HepG2 (cell line): ENCODE measurements around the gene GRM4. TPM values are rescaled to one million over a fixed set of nuclear protein-coding genes. Genes with fewer than 3 reads are reported as not detected.

Experiments
- DPF2 ChIP-seq: sonication (generic); formaldehyde crosslinking; IDR thresholded peaks from 2 replicates; pipeline ENCODE4 v1.4.0; 2020; ENCODE audit warnings: mild to moderate bottlenecking, low read depth, missing genetic modification reagents, borderline replicate concordance
- ELF4 ChIP-seq: sonication (generic); formaldehyde crosslinking; IDR thresholded peaks from 2 replicates; pipeline ENCODE4 v1.5.0; 2020; ENCODE audit warnings: missing genetic modification reagents, mild to moderate bottlenecking, moderate library complexity, borderline replicate concordance
- FOSL2 ChIP-seq: sonication (generic); formaldehyde crosslinking; IDR thresholded peaks from 2 replicates; pipeline ENCODE4 v1.4.0; 2020; ENCODE audit warnings: missing genetic modification reagents
- HNRNPK ChIP-seq: fragments of 200-400 bp; formaldehyde crosslinking; IDR thresholded peaks from 2 replicates; pipeline ENCODE4 v1.6.1; 2018; ENCODE audit warnings: low read length, low read depth, moderate library complexity, mild to moderate bottlenecking; ENCODE audit not compliant: poor library complexity, severe bottlenecking
- KAT7 ChIP-seq: IDR thresholded peaks from 2 replicates; pipeline ENCODE4 v1.6.1; 2018; ENCODE audit warnings: borderline replicate concordance, missing compliant biosample characterization
- NFE2 ChIP-seq: sonication (generic); formaldehyde crosslinking; IDR thresholded peaks from 2 replicates; pipeline ENCODE4 v1.4.0; 2020; ENCODE audit warnings: missing genetic modification reagents
- SP5 ChIP-seq: IDR thresholded peaks from 2 replicates; pipeline ENCODE4 v1.6.1; 2016; ENCODE audit warnings: low read depth, borderline replicate concordance
- TCF12 ChIP-seq, 2 experiments: fragments of 450-650 bp in 1 of 2; sonication (generic) in 1 of 2; formaldehyde crosslinking in 1 of 2; IDR thresholded peaks; 2 replicates each; pipeline versions ENCODE4 v1.6.1 to v1.8.0; 2017 to 2022; ENCODE audit warnings: antibody characterized with exemption in 1 of 2, mild to moderate bottlenecking in 1 of 2, missing genetic modification reagents in 1 of 2, moderate library complexity in 1 of 2
- ZBTB38 ChIP-seq: sonication (generic); formaldehyde crosslinking; IDR thresholded peaks from 2 replicates; pipeline ENCODE4 v1.5.1; 2020; ENCODE audit warnings: mild to moderate bottlenecking, missing genetic modification reagents
- ZFP82 ChIP-seq: sonication (generic); formaldehyde crosslinking; IDR thresholded peaks from 2 replicates; pipeline ENCODE4 v1.5.1; 2020; ENCODE audit warnings: mild to moderate bottlenecking, missing genetic modification reagents, borderline replicate concordance
- ZNF256 ChIP-seq: sonication (generic); formaldehyde crosslinking; conservative IDR thresholded peaks from 2 replicates; pipeline ENCODE4 v1.4.0; 2020; ENCODE audit warnings: missing genetic modification reagents
- ZNF383 ChIP-seq: sonication (generic); formaldehyde crosslinking; IDR thresholded peaks from 2 replicates; pipeline ENCODE4 v1.4.0; 2020; ENCODE audit warnings: missing genetic modification reagents, mild to moderate bottlenecking, borderline replicate concordance
- ZNF44 ChIP-seq: sonication (generic); formaldehyde crosslinking; IDR thresholded peaks from 2 replicates; pipeline ENCODE4 v1.5.1; 2020; ENCODE audit warnings: mild to moderate bottlenecking, missing genetic modification reagents
- ZNF451 ChIP-seq: sonication (generic); formaldehyde crosslinking; IDR thresholded peaks from 2 replicates; pipeline ENCODE4 v1.5.0; 2020; ENCODE audit warnings: mild to moderate bottlenecking, missing genetic modification reagents
- ZNF468 ChIP-seq: sonication (generic); formaldehyde crosslinking; IDR thresholded peaks from 2 replicates; pipeline ENCODE4 v1.8.0; 2022; ENCODE audit warnings: mild to moderate bottlenecking, moderate library complexity, missing genetic modification reagents
- ZNF550 ChIP-seq: sonication (generic); formaldehyde crosslinking; IDR thresholded peaks from 2 replicates; pipeline ENCODE4 v1.4.0; 2020; ENCODE audit warnings: mild to moderate bottlenecking, missing genetic modification reagents, borderline replicate concordance
- ZNF605 ChIP-seq: sonication (generic); formaldehyde crosslinking; IDR thresholded peaks from 2 replicates; pipeline ENCODE4 v1.8.0; 2022; ENCODE audit warnings: mild to moderate bottlenecking, missing genetic modification reagents
- ZNF841 ChIP-seq: sonication (generic); formaldehyde crosslinking; IDR thresholded peaks from 2 replicates; pipeline ENCODE4 v1.8.1; 2023; ENCODE audit warnings: missing genetic modification reagents, borderline replicate concordance
- ZSCAN30 ChIP-seq: sonication (generic); formaldehyde crosslinking; IDR thresholded peaks from 2 replicates; pipeline ENCODE4 v1.5.0; 2020; ENCODE audit warnings: mild to moderate bottlenecking, missing genetic modification reagents
- polyA plus RNA-seq, 8 experiments: library from polyadenylated mRNA; depleted of rRNA in 3 of 8; stranded (reverse) in 7 of 8; unstranded in 1 of 8; fragments of >200 nt; fragmentation: Illumina TruSeq in 4 of 8; extraction: Trizol in 4 of 8; gene quantifications; 2 replicates each; pipeline versions ENCODE4 v1.2.1 to v1.2.3, GENCODE V29; 2011 to 2016; ENCODE audit warnings: low read depth in 4 of 8, missing spikeins in 1 of 8, mixed read lengths in 1 of 8; ENCODE audit not compliant: insufficient read depth in 1 of 8
- total RNA-seq, 5 experiments: library from RNA; depleted of rRNA; stranded (reverse); fragments of >200 nt; fragmentation: Illumina TruSeq; extraction: Trizol; gene quantifications; 2 replicates each; pipeline ENCODE4 v1.2.3, GENCODE V29; 2016; ENCODE audit warnings: low read depth in 1 of 5
- TF ChIP-seq, protein P1 (sequence below): sonication (generic); formaldehyde crosslinking; conservative IDR thresholded peaks from 2 replicates; pipeline ENCODE4 v1.8.1; 2023; ENCODE audit warnings: missing genetic modification reagents
- TF ChIP-seq, protein P2 (sequence below): sonication (generic); formaldehyde crosslinking; IDR thresholded peaks from 2 replicates; pipeline ENCODE4 v1.8.1; 2022; ENCODE audit warnings: mild to moderate bottlenecking, missing genetic modification reagents
- TF ChIP-seq, protein P3 (sequence below), 2 experiments: sonication (generic) in 1 of 2; formaldehyde crosslinking in 1 of 2; IDR thresholded peaks; 2 replicates each; pipeline versions ENCODE4 v1.5.1 to v1.6.1; 2011 to 2020; ENCODE audit warnings: borderline replicate concordance in 1 of 2, low read depth in 1 of 2, low read length in 1 of 2, mild to moderate bottlenecking in 1 of 2, missing genetic modification reagents in 1 of 2, moderate library complexity in 1 of 2
- TF ChIP-seq, protein P4 (sequence below): IDR thresholded peaks from 2 replicates; pipeline ENCODE4 v1.6.1; 2016; ENCODE audit warnings: missing compliant biosample characterization, missing genetic modification reagents, borderline replicate concordance

GRM4 gene
- total and polyA plus RNA-seq, 2 of the 13 experiments (the other 11 are each of a cell fraction or from before 2014, with no cell fraction given) = not detected

DNA sequence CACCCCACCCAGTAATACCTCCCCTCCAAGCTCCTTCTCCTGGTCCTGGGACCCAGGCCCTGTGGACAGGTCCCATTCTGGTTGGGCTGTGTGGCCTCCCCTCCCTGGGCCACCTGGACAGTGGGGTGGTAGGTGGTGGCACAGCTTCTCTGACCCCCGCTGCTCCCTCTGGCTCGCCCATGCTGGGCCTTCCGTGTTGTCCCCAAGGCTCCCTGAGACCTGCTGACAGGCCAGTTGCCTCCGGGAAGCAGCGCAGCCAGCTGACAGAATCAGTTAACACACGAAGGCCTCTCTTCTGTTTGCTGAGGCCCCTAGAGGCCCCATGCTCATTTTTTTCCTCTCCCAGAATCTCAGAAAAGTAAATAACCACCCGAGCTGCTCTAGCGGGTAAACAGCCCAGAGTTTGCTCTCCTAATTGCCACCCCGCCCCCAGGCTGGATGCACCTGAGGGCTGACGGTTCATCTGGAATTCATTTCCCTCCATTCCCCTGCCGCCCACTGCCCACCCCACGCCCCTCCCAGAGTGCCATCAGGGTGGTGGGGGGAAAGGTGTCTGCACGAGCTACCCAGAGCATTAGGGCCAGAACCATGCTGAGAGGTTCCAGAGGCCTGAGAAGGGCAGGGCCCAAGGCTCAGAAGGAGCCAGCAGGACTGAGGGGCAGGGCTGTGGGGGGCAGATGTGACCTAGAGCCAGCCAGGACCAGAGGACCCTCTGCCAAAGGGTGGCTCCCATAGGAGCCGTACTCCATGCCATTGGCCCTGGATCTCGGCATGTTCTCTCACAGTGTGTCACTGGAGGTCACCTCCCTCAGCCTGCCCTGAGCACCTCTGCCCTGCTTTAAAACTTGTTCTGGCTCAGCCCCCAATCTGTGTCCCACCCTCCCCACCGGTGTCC is 157.5 kb downstream of the GRM4 start (continued):
- TF ChIP-seq, protein P1, sequence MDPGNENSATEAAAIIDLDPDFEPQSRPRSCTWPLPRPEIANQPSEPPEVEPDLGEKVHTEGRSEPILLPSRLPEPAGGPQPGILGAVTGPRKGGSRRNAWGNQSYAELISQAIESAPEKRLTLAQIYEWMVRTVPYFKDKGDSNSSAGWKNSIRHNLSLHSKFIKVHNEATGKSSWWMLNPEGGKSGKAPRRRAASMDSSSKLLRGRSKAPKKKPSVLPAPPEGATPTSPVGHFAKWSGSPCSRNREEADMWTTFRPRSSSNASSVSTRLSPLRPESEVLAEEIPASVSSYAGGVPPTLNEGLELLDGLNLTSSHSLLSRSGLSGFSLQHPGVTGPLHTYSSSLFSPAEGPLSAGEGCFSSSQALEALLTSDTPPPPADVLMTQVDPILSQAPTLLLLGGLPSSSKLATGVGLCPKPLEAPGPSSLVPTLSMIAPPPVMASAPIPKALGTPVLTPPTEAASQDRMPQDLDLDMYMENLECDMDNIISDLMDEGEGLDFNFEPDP (CRISPR knock-in tag) = no peak
- TF ChIP-seq ZNF550 (no peak), ZBTB38 (CRISPR knock-in tag) (no peak), NFE2 (CRISPR knock-in tag) (no peak), TCF12 (IDR thresholded peaks at IDR 0.05) (no peak), TCF12 (CRISPR knock-in tag; IDR thresholded peaks at IDR 0.05) (peak; percentile 92), ZNF451 (no peak), ZSCAN30 (CRISPR knock-in tag) (no peak), ZNF44 (CRISPR knock-in tag) (0 out of 2 replicates have a peak, but pooled peaks have one; percentile 12), ZNF468 (no peak), ZFP82 (CRISPR knock-in tag) (no peak), ZNF256 (CRISPR knock-in tag) (no peak; the same call in 1 of the 2 replicates), KAT7 (CRISPR knock-in tag) (0 out of 2 replicates have a peak, but pooled peaks have one; percentile 63), DPF2 (CRISPR knock-in tag) (peak; percentile 89), ELF4 (CRISPR knock-in tag) (0 out of 2 replicates have a peak, but pooled peaks have one; percentile 31), ZNF383 (no peak), ZNF841 (CRISPR knock-in tag) (no peak), FOSL2 (CRISPR knock-in tag) (peak; percentile 70), HNRNPK (no peak), ZNF605 (CRISPR knock-in tag) (peak; percentile 82), SP5 (CRISPR knock-in tag) (peak; percentile 100)
- TF ChIP-seq, protein P2, sequence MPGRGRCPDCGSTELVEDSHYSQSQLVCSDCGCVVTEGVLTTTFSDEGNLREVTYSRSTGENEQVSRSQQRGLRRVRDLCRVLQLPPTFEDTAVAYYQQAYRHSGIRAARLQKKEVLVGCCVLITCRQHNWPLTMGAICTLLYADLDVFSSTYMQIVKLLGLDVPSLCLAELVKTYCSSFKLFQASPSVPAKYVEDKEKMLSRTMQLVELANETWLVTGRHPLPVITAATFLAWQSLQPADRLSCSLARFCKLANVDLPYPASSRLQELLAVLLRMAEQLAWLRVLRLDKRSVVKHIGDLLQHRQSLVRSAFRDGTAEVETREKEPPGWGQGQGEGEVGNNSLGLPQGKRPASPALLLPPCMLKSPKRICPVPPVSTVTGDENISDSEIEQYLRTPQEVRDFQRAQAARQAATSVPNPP (CRISPR knock-in tag) = no peak; the same call in 1 of the 2 replicates
- TF ChIP-seq, protein P3, sequence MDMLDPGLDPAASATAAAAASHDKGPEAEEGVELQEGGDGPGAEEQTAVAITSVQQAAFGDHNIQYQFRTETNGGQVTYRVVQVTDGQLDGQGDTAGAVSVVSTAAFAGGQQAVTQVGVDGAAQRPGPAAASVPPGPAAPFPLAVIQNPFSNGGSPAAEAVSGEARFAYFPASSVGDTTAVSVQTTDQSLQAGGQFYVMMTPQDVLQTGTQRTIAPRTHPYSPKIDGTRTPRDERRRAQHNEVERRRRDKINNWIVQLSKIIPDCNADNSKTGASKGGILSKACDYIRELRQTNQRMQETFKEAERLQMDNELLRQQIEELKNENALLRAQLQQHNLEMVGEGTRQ (IDR thresholded peaks at IDR 0.05; ENCODE audit: low read depth, low read length) = no peak
- TF ChIP-seq, protein P3 (CRISPR knock-in tag; IDR thresholded peaks at IDR 0.05; ENCODE audit: borderline replicate concordance) = no peak
- TF ChIP-seq, protein P4, sequence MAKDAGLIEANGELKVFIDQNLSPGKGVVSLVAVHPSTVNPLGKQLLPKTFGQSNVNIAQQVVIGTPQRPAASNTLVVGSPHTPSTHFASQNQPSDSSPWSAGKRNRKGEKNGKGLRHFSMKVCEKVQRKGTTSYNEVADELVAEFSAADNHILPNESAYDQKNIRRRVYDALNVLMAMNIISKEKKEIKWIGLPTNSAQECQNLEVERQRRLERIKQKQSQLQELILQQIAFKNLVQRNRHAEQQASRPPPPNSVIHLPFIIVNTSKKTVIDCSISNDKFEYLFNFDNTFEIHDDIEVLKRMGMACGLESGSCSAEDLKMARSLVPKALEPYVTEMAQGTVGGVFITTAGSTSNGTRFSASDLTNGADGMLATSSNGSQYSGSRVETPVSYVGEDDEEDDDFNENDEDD (CRISPR knock-in tag) = peak; percentile 67
